Measurements from ENCODE around the gene ME3.

- no peak for TF ChIP-seq GABPA (IDR thresholded peaks at IDR 0.05; ENCODE audit: low read depth)
- TF ChIP-seq CTCF (IDR thresholded peaks at IDR 0.05; ENCODE audit: insufficient read depth, low read length), result no peak
- no peak for TF ChIP-seq POLR2AphosphoS5 (IDR thresholded peaks at IDR 0.05; ENCODE audit: low read depth)
Measured at GRCh38 chr11:86547727-86548126, 124.7 kb downstream of the ME3 start.

Data from HL-60 (cell line).